BLaER1 treated with 17β-estradiol and CSF1 and Interleukin-3, amounts not matched to agents 10 nM and 100 nM (cell line): ENCODE data around the gene KRTAP12-3.
A peak's percentile ranks its signal among the peaks of the same experiment; 100 is the strongest.
"Not testable (repeated sequence)": the region's sequence is repeated elsewhere in the genome, so short reads cannot be mapped to it uniquely, and the experiment has no call there.

ENCODE experiments used
- H3K27ac ChIP-seq, 11 experiments: shearing (Covaris generic); formaldehyde crosslinking; 2 replicates each; pipeline ENCODE4 v1.8.1; 2022
- H3K27me3 ChIP-seq, 11 experiments: shearing (Covaris generic); formaldehyde crosslinking; 2 replicates each; pipeline ENCODE4 v1.8.1; 2022
- H3K36me3 ChIP-seq, 11 experiments: shearing (Covaris generic); formaldehyde crosslinking; 2 replicates each; pipeline ENCODE4 v1.8.1; 2022
- H3K4me1 ChIP-seq, 10 experiments: shearing (Covaris generic); formaldehyde crosslinking; 2 replicates each; pipeline ENCODE4 v1.8.1; 2022
- H3K4me2 ChIP-seq, 11 experiments: shearing (Covaris generic); formaldehyde crosslinking; 2 replicates each; pipeline ENCODE4 v1.8.1; 2022
- H3K4me3 ChIP-seq, 10 experiments: shearing (Covaris generic); formaldehyde crosslinking; 2 replicates each; pipeline ENCODE4 v1.8.1; 2022
- H3K9ac ChIP-seq, 11 experiments: shearing (Covaris generic); formaldehyde crosslinking; 2 replicates each; pipeline ENCODE4 v1.8.1; 2022
- H3K9me3 ChIP-seq, 11 experiments: shearing (Covaris generic); formaldehyde crosslinking; replicated peaks in 1 of 11; 2 replicates each; pipeline ENCODE4 v1.8.1; 2022
- H4K20me1 ChIP-seq, 11 experiments: shearing (Covaris generic); formaldehyde crosslinking; 2 replicates each; pipeline ENCODE4 v1.8.1; 2022
- Cebpa-rat ChIP-seq, 11 experiments: shearing (Covaris generic); IDR thresholded peaks; 2 replicates each; pipeline ENCODE4 v1.8.1; 2022

The KRTAP12-3 gene, protein sequence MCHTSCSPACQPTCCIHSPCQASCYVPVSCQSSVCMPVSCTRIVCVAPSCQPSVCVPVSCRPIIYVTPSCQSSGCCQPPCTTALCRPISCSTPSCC

DNA sequence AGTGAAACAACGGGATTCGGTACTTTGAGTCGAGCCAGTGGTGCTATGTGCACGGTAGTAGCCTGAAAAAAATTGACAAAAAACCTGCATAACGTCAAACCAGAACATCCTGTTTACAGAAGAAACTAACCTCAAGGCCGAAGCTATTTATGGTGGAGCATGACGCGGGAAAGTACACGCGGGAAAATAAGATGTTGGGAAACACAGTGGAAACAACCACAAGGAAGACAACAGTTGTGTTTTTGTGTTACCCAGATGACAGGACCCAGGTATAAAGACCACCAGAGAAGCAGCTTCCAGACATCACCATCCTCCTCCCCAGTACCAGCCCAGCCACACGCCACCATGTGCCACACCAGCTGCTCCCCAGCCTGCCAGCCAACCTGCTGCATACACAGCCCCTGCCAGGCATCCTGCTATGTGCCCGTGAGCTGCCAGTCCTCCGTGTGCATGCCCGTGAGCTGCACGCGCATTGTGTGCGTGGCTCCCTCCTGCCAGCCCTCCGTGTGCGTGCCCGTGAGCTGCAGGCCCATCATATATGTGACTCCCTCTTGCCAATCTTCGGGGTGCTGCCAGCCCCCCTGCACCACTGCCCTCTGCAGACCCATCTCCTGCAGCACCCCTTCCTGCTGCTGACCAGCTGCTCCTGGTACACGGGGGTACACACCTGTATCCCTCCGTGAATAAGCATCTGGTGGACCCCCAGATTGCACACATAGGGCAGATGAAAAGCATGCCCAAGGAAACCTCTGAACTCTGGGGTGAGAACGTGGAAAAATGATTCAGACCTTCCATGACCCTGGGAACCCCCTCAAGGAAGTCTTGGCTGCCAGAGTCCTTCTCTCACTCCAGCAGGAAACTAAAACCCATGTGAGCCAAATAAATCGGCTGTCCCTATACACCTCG, at the start of gene KRTAP12-3:
TSS of gene KRTAP12-3 (plus strand) at position 298 of the 906 bp plus-strand sequence. CDS start at position 346, 48 bp downstream.
- no peak for TF ChIP-seq Cebpa-rat (IDR thresholded peaks at IDR 0.05)
- Histone ChIP-seq H3K9ac (peak within 1 kb of the TSS in 8 of 11 experiments; percentile 4 to 47 (median 29); a peak in 8 of 22 replicates), H3K9me3 (peaks cover 31 to 78% (median 49%) of the 10 kb centered on the region in 11 experiments), H3K4me1 (peaks cover 29 to 50% (median 46%) of the 10 kb centered on the region in 10 experiments), H3K27ac (peak within 1 kb of the TSS in 10 of 11 experiments; percentile 29 to 70 (median 64); a peak in 17 of 22 replicates), H4K20me1 (no peaks in the 10 kb centered on the region), H3K4me2 (peak within 1 kb of the TSS; percentile 59 to 89 (median 68)), H3K4me3 (peak within 1 kb of the TSS in 3 of 10 experiments; percentile 6 to 22 (median 19); a peak in 1 of 20 replicates), H3K36me3 (peaks cover 0 to 5% (median 0%) of the 10 kb centered on the region in 11 experiments; a peak in 2 of 22 replicates), H3K27me3 (no peaks in the 10 kb centered on the region)

DNA sequence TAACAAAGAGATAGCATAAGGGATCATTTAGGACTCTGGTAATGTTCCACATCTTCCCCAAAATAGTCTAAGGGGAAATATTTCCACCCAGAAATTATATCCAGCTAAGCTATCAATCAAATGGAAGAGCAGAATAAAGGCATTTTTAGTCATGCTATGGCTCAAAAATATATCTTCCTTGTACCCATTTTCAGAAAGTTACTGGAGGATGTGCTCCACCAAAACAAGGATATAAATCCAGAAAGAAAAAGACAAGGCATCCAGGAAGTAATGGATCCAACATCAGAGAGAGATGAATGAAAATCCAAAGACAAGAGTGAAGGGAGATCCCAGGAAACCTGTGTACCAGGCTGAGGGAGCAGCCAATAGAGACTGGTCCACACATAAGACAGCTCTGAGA, 48.5 kb upstream of the KRTAP12-3 start:
- H3K36me3 ChIP-seq: peaks cover 0 to 7% (median 0%) of the 10 kb centered on the region in 11 experiments; a peak in 4 of 22 replicates
- no peak overlapping the region for H3K4me3 ChIP-seq
- peaks cover 38 to 55% (median 46%) of the 10 kb centered on the region in 11 experiments for H3K9me3 ChIP-seq
- no peak for TF ChIP-seq Cebpa-rat (IDR thresholded peaks at IDR 0.05)
- no peak overlapping the region for H3K4me2 ChIP-seq
- H4K20me1 ChIP-seq: no peaks in the 10 kb centered on the region
- H3K27ac ChIP-seq: no peak overlapping the region
- no peak overlapping the region for H3K9ac ChIP-seq
- H3K4me1 ChIP-seq: peaks cover 0 to 4% (median 1%) of the 10 kb centered on the region in 10 experiments; a peak in 8 of 20 replicates
- no peaks in the 10 kb centered on the region for H3K27me3 ChIP-seq

DNA sequence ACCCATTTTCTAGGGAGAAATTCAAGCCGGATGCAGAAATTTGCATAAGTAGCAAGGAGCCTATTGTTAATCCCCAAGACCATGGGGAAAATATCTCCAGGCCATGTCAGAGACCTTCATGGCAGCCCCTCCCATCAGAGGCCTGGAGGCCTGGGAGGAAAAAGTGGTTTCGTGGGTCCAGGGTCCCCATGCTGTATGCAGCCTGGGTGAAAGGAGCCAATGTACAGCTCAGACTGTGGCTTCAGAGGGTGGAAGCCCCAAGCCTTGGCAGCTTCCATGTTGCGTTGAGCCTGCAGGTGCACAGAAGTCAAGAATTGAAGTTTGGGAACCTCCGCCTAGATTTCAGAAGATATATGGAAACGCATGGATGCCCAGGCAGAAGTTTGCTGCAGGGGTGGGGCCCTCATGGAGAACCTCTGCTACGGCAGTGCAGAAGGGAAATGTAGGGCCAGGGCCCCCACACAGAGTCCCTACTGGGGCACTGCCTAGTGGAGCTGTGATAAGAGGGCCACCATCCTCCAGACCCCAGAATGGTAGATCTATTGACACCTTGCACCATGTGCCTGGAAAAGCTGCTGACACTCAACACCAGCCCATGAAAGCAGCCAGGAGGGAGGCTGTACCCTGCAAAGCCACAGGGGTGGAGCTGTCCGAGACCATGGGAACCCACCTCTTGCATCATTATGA, 47.4 kb upstream of the KRTAP12-3 start:
- not testable (repeated sequence) for H3K4me2 ChIP-seq, H3K27me3 ChIP-seq

DNA sequence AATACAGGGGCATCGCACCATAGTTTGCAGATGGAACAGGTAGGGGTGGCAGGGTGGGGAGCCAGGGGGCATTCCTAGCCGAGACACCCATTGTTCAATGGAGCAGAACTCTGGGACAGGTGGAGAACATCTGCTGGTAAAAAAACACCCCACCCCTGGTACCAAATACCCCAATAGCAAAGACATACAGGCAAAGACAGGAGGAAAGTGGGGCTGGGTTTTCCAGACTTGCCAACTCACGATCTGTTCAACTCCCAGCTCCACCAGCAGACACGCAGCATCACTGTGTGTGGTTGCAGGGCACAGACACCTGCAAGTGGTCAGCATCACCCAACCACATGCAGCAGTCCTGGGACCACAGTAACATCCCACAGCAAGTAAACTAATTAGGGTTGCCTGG, 46.2 kb upstream of the KRTAP12-3 start:
- Histone ChIP-seq H3K9ac (no peak overlapping the region), H3K9me3 (peaks cover 36 to 46% (median 39%) of the 10 kb centered on the region in 11 experiments), H3K36me3 (peaks cover 0 to 7% (median 0%) of the 10 kb centered on the region in 11 experiments; a peak in 4 of 22 replicates), H3K27me3 (peaks cover 0 to 5% (median 0%) of the 10 kb centered on the region in 11 experiments; a peak in 3 of 22 replicates), H3K4me2 (no peak overlapping the region), H4K20me1 (no peaks in the 10 kb centered on the region), H3K27ac (no peak overlapping the region), H3K4me3 (no peak overlapping the region), H3K4me1 (peaks cover 0 to 28% (median 23%) of the 10 kb centered on the region in 10 experiments; a peak in 16 of 20 replicates)
- no peak for TF ChIP-seq Cebpa-rat (IDR thresholded peaks at IDR 0.05)

More for the DNA sequence above, 47.4 kb upstream of the KRTAP12-3 start:
- not testable (repeated sequence) for H3K36me3 ChIP-seq, H4K20me1 ChIP-seq, H3K27ac ChIP-seq, H3K9ac ChIP-seq
- peaks cover 36 to 52% (median 40%) of the 10 kb centered on the region in 11 experiments for H3K9me3 ChIP-seq
- peaks cover 0 to 15% (median 12%) of the 10 kb centered on the region in 10 experiments; a peak in 13 of 20 replicates for H3K4me1 ChIP-seq
- peak overlapping the region in 1 of 10 experiments; percentile 15; a peak in 1 of 20 replicates for H3K4me3 ChIP-seq

DNA sequence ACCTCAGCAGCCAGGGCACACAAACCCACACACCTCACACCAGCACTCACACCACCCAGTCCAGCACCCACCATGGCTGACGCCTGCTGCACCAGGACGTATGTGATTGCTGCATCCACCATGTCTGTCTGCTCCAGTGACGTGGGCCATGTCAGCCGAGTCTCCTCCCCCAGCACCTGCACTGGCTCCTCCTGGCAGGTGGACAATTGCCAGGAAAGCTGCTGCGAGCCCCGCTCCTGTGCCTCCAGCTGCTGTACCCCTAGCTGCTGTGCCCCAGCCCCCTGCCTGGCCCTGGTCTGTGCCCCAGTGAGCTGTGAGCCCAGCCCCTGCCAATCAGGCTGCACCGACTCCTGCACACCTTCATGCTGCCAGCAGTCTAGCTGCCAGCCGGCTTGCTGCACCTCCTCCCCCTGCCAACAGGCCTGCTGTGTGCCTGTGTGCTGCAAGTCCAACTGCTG, 45.7 kb upstream of the KRTAP12-3 start, which contains the start of gene KRTAP10-8:
TSS of gene KRTAP10-8 (plus strand) at position 51 of the 458 bp plus-strand sequence. CDS start at position 73, 22 bp downstream.
- Histone ChIP-seq H3K27me3 (peaks cover 0 to 5% (median 0%) of the 10 kb centered on the region in 11 experiments; a peak in 3 of 22 replicates), H3K4me1 (peaks cover 4 to 33% (median 26%) of the 10 kb centered on the region in 10 experiments), H3K36me3 (peaks cover 0 to 7% (median 0%) of the 10 kb centered on the region in 11 experiments; a peak in 4 of 22 replicates), H3K27ac (no peak within 1 kb of the TSS), H3K9me3 (peaks cover 36 to 45% (median 37%) of the 10 kb centered on the region in 11 experiments), H3K9ac (no peak within 1 kb of the TSS), H4K20me1 (no peaks in the 10 kb centered on the region), H3K4me2 (no peak within 1 kb of the TSS; a peak in 1 of 22 replicates), H3K4me3 (no peak within 1 kb of the TSS)
- TF ChIP-seq Cebpa-rat (IDR thresholded peaks at IDR 0.05): no peak

DNA sequence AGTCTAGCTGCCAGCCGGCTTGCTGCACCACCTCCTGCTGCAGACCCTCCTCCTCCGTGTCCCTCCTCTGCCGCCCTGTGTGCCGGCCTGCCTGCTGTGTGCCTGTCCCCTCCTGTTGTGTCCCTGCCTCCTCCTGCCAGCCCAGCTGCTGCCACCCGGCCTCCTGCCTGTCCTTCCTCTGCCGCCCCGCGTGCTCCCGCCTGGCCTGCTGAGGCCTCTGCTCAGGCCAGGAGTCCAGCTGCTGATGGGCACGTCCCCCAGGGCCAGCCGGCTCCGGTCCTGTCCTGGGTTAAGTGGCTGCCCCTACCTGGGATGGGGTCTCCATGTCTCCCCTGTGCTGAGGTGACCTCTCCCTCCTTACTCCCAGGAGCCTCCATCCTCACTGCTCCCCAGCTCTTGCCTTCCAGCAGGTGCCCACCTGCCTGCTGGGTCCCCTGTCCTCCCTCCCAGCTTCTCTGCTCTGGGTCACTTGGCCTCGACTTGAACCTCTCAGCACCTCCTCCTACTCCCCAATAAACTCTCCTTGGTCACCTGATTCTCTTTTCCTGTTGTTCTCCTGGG, 45.0 kb upstream of the KRTAP12-3 start:
- H3K9me3 ChIP-seq: peaks cover 36 to 44% (median 37%) of the 10 kb centered on the region in 11 experiments

DNA sequence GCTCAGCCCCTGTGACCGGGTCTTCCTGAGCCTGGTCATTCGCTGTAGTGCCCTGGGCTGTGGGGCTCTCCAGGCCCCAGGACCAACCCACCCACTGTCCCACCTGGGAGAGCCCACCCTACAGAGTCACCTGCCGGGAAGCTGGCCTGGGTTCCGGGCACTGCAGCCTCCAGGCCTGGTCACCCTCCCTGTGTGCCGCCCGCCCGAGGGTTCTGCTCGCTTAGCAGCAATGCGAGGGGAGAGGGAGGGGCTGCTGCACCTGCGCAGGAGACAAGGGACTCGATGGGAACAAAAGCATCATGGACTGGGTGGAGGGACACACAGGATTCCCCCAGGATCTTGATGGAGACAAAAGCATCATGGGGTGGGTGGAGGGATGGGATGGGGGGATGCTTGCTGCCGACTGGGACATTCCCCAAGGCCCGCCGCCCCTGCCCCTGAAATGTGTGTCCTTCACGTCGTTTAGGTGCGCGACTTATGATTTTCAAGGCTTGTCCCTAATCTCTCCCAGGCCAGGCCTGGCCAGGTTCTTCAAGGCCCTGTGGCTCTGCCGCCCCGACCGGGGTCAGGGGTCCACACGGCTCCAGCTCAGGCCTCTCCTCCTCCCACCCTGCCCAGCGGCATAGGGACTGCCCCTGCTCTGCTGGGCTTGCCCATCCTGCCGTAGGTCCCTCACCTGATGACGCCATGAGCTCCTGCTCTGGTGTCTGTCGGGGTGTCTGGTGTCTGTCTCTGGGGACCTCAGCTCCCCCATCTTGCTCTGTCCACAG, 44.2 kb upstream of the KRTAP12-3 start:
- H3K27me3 ChIP-seq: peaks cover 0 to 5% (median 0%) of the 10 kb centered on the region in 11 experiments; a peak in 3 of 22 replicates
- no peak overlapping the region for H3K27ac ChIP-seq
- no peak overlapping the region for H3K9ac ChIP-seq
- H3K9me3 ChIP-seq: peaks cover 35 to 41% (median 37%) of the 10 kb centered on the region in 11 experiments
- TF ChIP-seq Cebpa-rat (IDR thresholded peaks at IDR 0.05): no peak
- H3K4me1 ChIP-seq: peaks cover 20 to 46% (median 38%) of the 10 kb centered on the region in 10 experiments
- H3K4me2 ChIP-seq: no peak overlapping the region
- peaks cover 0 to 7% (median 0%) of the 10 kb centered on the region in 11 experiments; a peak in 4 of 22 replicates for H3K36me3 ChIP-seq
- no peaks in the 10 kb centered on the region for H4K20me1 ChIP-seq
- no peak overlapping the region for H3K4me3 ChIP-seq

More for the DNA sequence above, 45.0 kb upstream of the KRTAP12-3 start:
- Histone ChIP-seq H3K4me2 (no peak overlapping the region; a peak in 1 of 22 replicates), H3K4me1 (peaks cover 11 to 38% (median 30%) of the 10 kb centered on the region in 10 experiments), H3K27ac (no peak overlapping the region), H3K27me3 (peaks cover 0 to 5% (median 0%) of the 10 kb centered on the region in 11 experiments; a peak in 3 of 22 replicates), H4K20me1 (no peaks in the 10 kb centered on the region), H3K9ac (no peak overlapping the region), H3K36me3 (peaks cover 0 to 7% (median 0%) of the 10 kb centered on the region in 11 experiments; a peak in 4 of 22 replicates), H3K4me3 (no peak overlapping the region)
- TF ChIP-seq Cebpa-rat (IDR thresholded peaks at IDR 0.05): no peak
